HPDE6-E6E7 (cell line): ENCODE results near the gene TRDN.

Experiments
- DNase-seq: peaks from one replicate; pipeline ENCODE4 v3.0.0; 2011; ENCODE audit warnings: missing footprints; ENCODE audit errors: extremely low spot score

Gene TRDN

GRCh38 chr6:123168892-123169773 is 467.6 kb downstream of the TRDN start:
- no peak for DNase-seq

DNA sequence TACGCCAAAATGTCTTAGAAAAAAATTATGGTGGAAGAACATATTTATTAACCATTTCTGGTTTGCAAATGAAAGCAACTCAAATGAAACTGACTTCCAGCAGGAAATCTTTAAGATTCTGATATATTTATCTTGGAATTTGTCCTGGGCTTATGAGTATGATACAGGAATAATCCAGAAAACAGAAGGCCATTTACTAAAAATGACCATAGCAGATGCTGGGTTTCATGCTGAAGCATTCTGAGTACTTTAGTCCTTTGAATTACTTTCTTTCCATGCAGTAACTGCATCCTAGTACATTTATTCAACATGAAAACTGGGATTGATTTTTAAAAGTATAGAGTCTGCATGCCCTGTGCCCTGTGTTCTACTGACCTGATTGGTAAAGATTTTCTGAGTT is 468.3 kb downstream of the TRDN start:
- no peak for DNase-seq
